CD4-positive, CD25-positive, alpha-beta regulatory T cell (primary cell): Measurements from ENCODE around the gene CHCHD3. TPM values are rescaled to one million over a fixed set of nuclear protein-coding genes. Genes with fewer than 3 reads are reported as not detected.
A peak's percentile ranks its signal among the peaks of the same experiment; 100 is the strongest.

ENCODE experiments used
- ATAC-seq, 2 donors: fragments of 150-1000 bp; cut with Tn5 transposase; one replicate each; pipeline ENCODE4 v1.10.0; 2021; ENCODE audit warnings: low read depth in 2 of 2, moderate number of reproducible peaks in 2 of 2, moderate library complexity in 1 of 2
- DNase-seq, 3 donors: peaks; one replicate each; pipeline versions ENCODE4 v3.0.0 to v3.0.0-alpha.2; 2012 to 2022; ENCODE audit warnings: mixed read lengths in 1 of 3
- H3K27ac ChIP-seq: one replicate; pipeline ENCODE4 v1.7.0; 2013; ENCODE audit warnings: mild to moderate bottlenecking, low read length; ENCODE audit not compliant: insufficient read depth, poor library complexity, severe bottlenecking
- H3K27me3 ChIP-seq: one replicate; pipeline ENCODE4 v1.7.0; 2013; ENCODE audit warnings: low read length; ENCODE audit not compliant: control insufficient read depth, insufficient read depth
- H3K36me3 ChIP-seq: one replicate; pipeline ENCODE4 v1.7.0; 2013; ENCODE audit warnings: mild to moderate bottlenecking, low read length, moderate library complexity; ENCODE audit not compliant: control insufficient read depth, insufficient read depth
- H3K4me1 ChIP-seq: 2 replicates; pipeline ENCODE4 v1.7.0; 2013; ENCODE audit warnings: mild to moderate bottlenecking, low read length; ENCODE audit not compliant: insufficient read depth, control insufficient read depth, poor library complexity, severe bottlenecking
- H3K4me3 ChIP-seq: one replicate; pipeline ENCODE4 v1.7.0; 2013; ENCODE audit warnings: low read depth, mild to moderate bottlenecking, low read length, moderate library complexity
- H3K9me3 ChIP-seq, 2 experiments: 1 replicate in 1 of 2; 2 replicates in 1 of 2; pipeline ENCODE4 v1.7.0; 2013; ENCODE audit warnings: low read length in 2 of 2, mild to moderate bottlenecking in 1 of 2, moderate library complexity in 1 of 2; ENCODE audit not compliant: control insufficient read depth in 2 of 2
- H3K27ac Mint-ChIP-seq, 3 donors: one replicate each; pipeline ENCODE4 v1.8.0; 2020 to 2022; ENCODE audit warnings: mild to moderate bottlenecking in 3 of 3, mixed read lengths in 3 of 3, moderate library complexity in 2 of 3
- H3K27me3 Mint-ChIP-seq: one replicate; pipeline ENCODE4 v1.8.0; 2022; ENCODE audit warnings: mild to moderate bottlenecking, mixed read lengths
- H3K36me3 Mint-ChIP-seq: one replicate; pipeline ENCODE4 v1.8.0; 2020; ENCODE audit warnings: mixed read lengths
- H3K4me1 Mint-ChIP-seq, 4 donors: one replicate each; pipeline ENCODE4 v1.8.0; 2020 to 2022; ENCODE audit warnings: mixed read lengths in 4 of 4, mild to moderate bottlenecking in 1 of 4
- H3K4me3 Mint-ChIP-seq, 4 donors: one replicate each; pipeline ENCODE4 v1.8.0; 2020 to 2022; ENCODE audit warnings: mild to moderate bottlenecking in 4 of 4, mixed read lengths in 4 of 4, moderate library complexity in 3 of 4
- H3K9me3 Mint-ChIP-seq, 7 donors: one replicate each; pipeline ENCODE4 v1.8.0; 2020 to 2022; ENCODE audit warnings: mixed read lengths in 7 of 7, mild to moderate bottlenecking in 3 of 7, moderate library complexity in 2 of 7
- polyA plus RNA-seq, 4 donors: library from polyadenylated mRNA; unstranded; fragments of 300-500 nt; fragmentation: Illumina TruSeq; gene quantifications; one replicate each; pipeline ENCODE4 v1.2.3, GENCODE V29; 2021
- total RNA-seq: library from RNA; stranded (reverse); gene quantifications from one replicate; pipeline ENCODE4 v1.2.3, GENCODE V29; 2022

CHCHD3 gene
- total and polyA plus RNA-seq, 5 donors from 2014 or later, result 31.5 to 63.2 (median 43.3) TPM

GRCh38 chr7:132770055-132770454, 311.8 kb downstream of the CHCHD3 start:
- H3K4me3 ChIP-seq, result no peak overlapping the region
- no peaks in the 10 kb centered on the region for H3K27me3 ChIP-seq
- DNase-seq (no peak), ATAC-seq (no peak)
- Mint-ChIP-seq H3K27me3 (no peaks in the 10 kb centered on the region), H3K9me3 (peaks cover 0 to 10% (median 3%) of the 10 kb centered on the region in 7 donors), H3K27ac (peak overlapping the region; percentile 80 to 95 (median 94)), H3K4me1 (peaks cover 14 to 34% (median 20%) of the 10 kb centered on the region in 4 donors), H3K36me3 (peaks cover 3% of the 10 kb centered on the region), H3K4me3 (peak overlapping the region in 1 of 4 donors; percentile 76)
- peaks cover 0 to 4% of the 10 kb centered on the region in 2 experiments for H3K9me3 ChIP-seq
- peak overlapping the region; percentile 64 for H3K27ac ChIP-seq
- H3K36me3 ChIP-seq, result no peaks in the 10 kb centered on the region
- H3K4me1 ChIP-seq, result peaks cover 23% of the 10 kb centered on the region

GRCh38 chr7:132769280-132769679, 312.6 kb downstream of the CHCHD3 start:
- Histone ChIP-seq H3K36me3 (no peaks in the 10 kb centered on the region), H3K27me3 (no peaks in the 10 kb centered on the region), H3K4me3 (no peak overlapping the region), H3K27ac (no peak overlapping the region), H3K4me1 (peaks cover 23% of the 10 kb centered on the region), H3K9me3 (peaks cover 0 to 4% of the 10 kb centered on the region in 2 experiments)
- Mint-ChIP-seq H3K4me1 (peaks cover 12 to 34% (median 19%) of the 10 kb centered on the region in 4 donors), H3K36me3 (peaks cover 3% of the 10 kb centered on the region), H3K27ac (peak overlapping the region; percentile 58 to 95 (median 80)), H3K27me3 (peaks cover 4% of the 10 kb centered on the region), H3K9me3 (peaks cover 0 to 10% (median 3%) of the 10 kb centered on the region in 7 donors), H3K4me3 (no peak overlapping the region)
- ATAC-seq (no peak), DNase-seq (no peak)

DNA sequence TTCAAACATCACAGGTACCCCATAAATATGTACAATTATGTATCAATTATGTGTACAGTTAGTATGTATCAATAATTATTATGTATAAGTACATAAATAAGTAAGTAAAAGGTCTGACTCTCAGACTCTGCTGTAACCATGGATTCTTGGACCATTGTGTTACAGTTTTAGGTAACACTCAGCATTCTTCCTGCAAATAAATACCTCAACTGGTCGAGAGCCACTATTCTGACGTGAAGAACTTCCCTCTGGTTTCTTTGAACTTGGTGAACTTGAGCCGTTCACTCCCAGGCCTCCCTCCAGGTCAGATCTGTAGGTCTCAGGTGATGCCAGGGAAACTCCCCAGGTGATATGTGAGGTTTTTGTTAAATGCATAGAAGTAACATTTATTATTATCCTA, 313.8 kb downstream of the CHCHD3 start:
- DNase-seq (no peak), ATAC-seq (no peak)
- H3K27ac Mint-ChIP-seq, result no peak overlapping the region
- peaks cover 4% of the 10 kb centered on the region for H3K27me3 Mint-ChIP-seq
- no peaks in the 10 kb centered on the region for H3K27me3 ChIP-seq
- no peak overlapping the region for H3K27ac ChIP-seq
- H3K36me3 Mint-ChIP-seq, result peaks cover 3% of the 10 kb centered on the region
- H3K36me3 ChIP-seq, result no peaks in the 10 kb centered on the region
- H3K4me1 Mint-ChIP-seq, result peaks cover 6 to 31% (median 19%) of the 10 kb centered on the region in 4 donors
- no peak overlapping the region for H3K4me3 Mint-ChIP-seq
- peaks cover 0 to 10% (median 3%) of the 10 kb centered on the region in 7 donors for H3K9me3 Mint-ChIP-seq
- no peak overlapping the region for H3K4me3 ChIP-seq
- H3K4me1 ChIP-seq, result peaks cover 23% of the 10 kb centered on the region
- H3K9me3 ChIP-seq, result peaks cover 0 to 4% of the 10 kb centered on the region in 2 experiments

DNA sequence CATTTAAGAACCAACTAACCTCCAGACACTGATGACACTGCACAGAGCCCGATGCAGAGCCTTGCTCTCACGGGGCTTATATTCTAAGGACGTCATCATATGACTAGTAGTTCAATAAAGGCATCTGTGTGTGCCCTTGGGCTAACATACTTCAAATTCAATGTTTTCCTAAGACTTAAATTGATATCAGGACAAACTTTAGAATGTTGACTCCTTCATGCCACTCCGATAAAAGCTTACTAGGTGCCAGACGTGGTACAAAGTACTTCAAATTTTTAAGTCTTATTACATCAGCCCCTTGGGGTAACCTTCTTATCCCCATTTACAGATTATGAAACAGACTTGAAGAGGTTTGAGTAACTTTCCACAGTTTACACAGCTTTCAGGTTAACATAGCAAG, 314.5 kb downstream of the CHCHD3 start:
- ATAC-seq, result no peak
- Mint-ChIP-seq H3K27me3 (peaks cover 4% of the 10 kb centered on the region), H3K4me3 (no peak overlapping the region), H3K27ac (no peak overlapping the region), H3K4me1 (peaks cover 6 to 30% (median 19%) of the 10 kb centered on the region in 4 donors), H3K36me3 (peaks cover 3% of the 10 kb centered on the region), H3K9me3 (peaks cover 0 to 10% (median 3%) of the 10 kb centered on the region in 7 donors)
- peaks cover 0 to 4% of the 10 kb centered on the region in 2 experiments for H3K9me3 ChIP-seq
- DNase-seq, result no peak
- no peak overlapping the region for H3K27ac ChIP-seq
- H3K36me3 ChIP-seq, result no peaks in the 10 kb centered on the region
- peaks cover 23% of the 10 kb centered on the region for H3K4me1 ChIP-seq
- H3K27me3 ChIP-seq, result no peaks in the 10 kb centered on the region
- H3K4me3 ChIP-seq, result no peak overlapping the region

- peaks cover 3% of the 10 kb centered on the region for H3K36me3 Mint-ChIP-seq
- no peak overlapping the region for H3K4me3 Mint-ChIP-seq
- H3K4me1 Mint-ChIP-seq, result peaks cover 4 to 26% (median 17%) of the 10 kb centered on the region in 4 donors
- H3K4me3 ChIP-seq, result no peak overlapping the region
- peaks cover 0 to 4% of the 10 kb centered on the region in 2 experiments for H3K9me3 ChIP-seq
- H3K36me3 ChIP-seq, result no peaks in the 10 kb centered on the region
- ATAC-seq (no peak), DNase-seq (no peak)
- H3K9me3 Mint-ChIP-seq, result peaks cover 0 to 10% (median 3%) of the 10 kb centered on the region in 7 donors
- peaks cover 4% of the 10 kb centered on the region for H3K27me3 Mint-ChIP-seq
- peak overlapping the region in 2 of 3 donors; percentile 57 to 64 for H3K27ac Mint-ChIP-seq
- no peaks in the 10 kb centered on the region for H3K27me3 ChIP-seq
- no peak overlapping the region for H3K27ac ChIP-seq
- peaks cover 18% of the 10 kb centered on the region for H3K4me1 ChIP-seq
Measured at GRCh38 chr7:132766660-132767059, 315.2 kb downstream of the CHCHD3 start.

DNA sequence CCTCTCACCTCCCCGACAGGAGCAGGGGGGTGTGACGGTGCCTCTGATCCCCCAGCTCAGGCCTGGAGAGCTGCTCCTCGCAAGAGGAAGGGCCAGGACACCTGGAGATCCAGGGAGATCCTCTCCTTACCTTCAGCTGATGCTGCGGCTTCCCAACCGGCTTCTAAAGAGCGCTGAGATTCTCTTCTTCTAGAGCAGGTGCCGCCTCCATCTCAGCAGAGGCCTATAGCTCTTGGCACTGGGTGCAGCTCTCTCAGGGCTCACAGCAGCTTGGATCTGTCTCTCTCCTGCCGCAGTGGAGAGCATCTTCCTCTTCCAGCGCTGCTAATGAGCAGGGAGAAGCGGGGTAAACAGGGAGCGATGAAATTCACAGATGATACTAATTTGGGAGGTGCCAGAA, 316.0 kb downstream of the CHCHD3 start:
- DNase-seq, result no peak

DNA sequence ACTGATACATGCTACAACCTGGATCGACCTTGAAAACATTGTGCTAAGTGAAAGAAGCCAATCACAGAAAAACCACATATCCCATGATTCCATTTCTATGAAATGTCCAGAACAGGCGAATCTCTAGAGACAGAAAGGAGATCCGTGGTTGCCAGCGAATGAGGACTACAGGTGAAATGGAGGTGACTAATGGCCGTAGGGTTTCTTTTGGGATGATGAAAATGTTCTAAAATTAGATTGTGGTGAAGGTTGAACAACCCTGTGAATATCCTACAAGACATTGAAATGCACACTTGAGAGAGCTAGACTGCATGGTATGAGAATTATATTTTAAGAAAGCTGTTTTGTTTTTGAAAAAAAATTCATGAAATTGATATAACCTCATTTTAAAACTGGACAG, 317.1 kb downstream of the CHCHD3 start:
- Mint-ChIP-seq H3K27ac (peak overlapping the region in 1 of 3 donors; percentile 81), H3K4me3 (no peak overlapping the region), H3K9me3 (peaks cover 0 to 10% (median 2%) of the 10 kb centered on the region in 7 donors), H3K4me1 (peaks cover 0 to 7% (median 2%) of the 10 kb centered on the region in 4 donors), H3K27me3 (peaks cover 4% of the 10 kb centered on the region), H3K36me3 (peaks cover 3% of the 10 kb centered on the region)
- H3K4me3 ChIP-seq, result no peak overlapping the region
- no peak overlapping the region for H3K27ac ChIP-seq
- H3K4me1 ChIP-seq, result no peaks in the 10 kb centered on the region
- ATAC-seq, result no peak
- H3K27me3 ChIP-seq, result no peaks in the 10 kb centered on the region
- DNase-seq, result no peak
- H3K9me3 ChIP-seq, result peaks cover 0 to 4% of the 10 kb centered on the region in 2 experiments
- H3K36me3 ChIP-seq, result no peaks in the 10 kb centered on the region

More for the DNA sequence above, 316.0 kb downstream of the CHCHD3 start:
- peak overlapping the region in 1 of 3 donors; percentile 57 for H3K27ac Mint-ChIP-seq
- peaks cover 4% of the 10 kb centered on the region for H3K27me3 Mint-ChIP-seq
- peaks cover 0 to 18% (median 10%) of the 10 kb centered on the region in 4 donors for H3K4me1 Mint-ChIP-seq
- no peaks in the 10 kb centered on the region for H3K36me3 ChIP-seq
- no peak overlapping the region for H3K4me3 ChIP-seq
- peaks cover 10% of the 10 kb centered on the region for H3K4me1 ChIP-seq
- peaks cover 0 to 10% (median 3%) of the 10 kb centered on the region in 7 donors for H3K9me3 Mint-ChIP-seq
- ATAC-seq, result no peak
- H3K36me3 Mint-ChIP-seq, result peaks cover 3% of the 10 kb centered on the region
- H3K4me3 Mint-ChIP-seq, result no peak overlapping the region
- no peaks in the 10 kb centered on the region for H3K27me3 ChIP-seq
- peaks cover 0 to 4% of the 10 kb centered on the region in 2 experiments for H3K9me3 ChIP-seq
- H3K27ac ChIP-seq, result no peak overlapping the region

GRCh38 chr7:132760866-132761265, 321.0 kb downstream of the CHCHD3 start:
- DNase-seq, result no peak
- no peaks in the 10 kb centered on the region for H3K36me3 Mint-ChIP-seq

More at GRCh38 chr7:132760866-132761265, 321.0 kb downstream of the CHCHD3 start:
- Histone ChIP-seq H3K27ac (no peak overlapping the region), H3K27me3 (no peaks in the 10 kb centered on the region), H3K9me3 (no peaks in the 10 kb centered on the region), H3K4me1 (no peaks in the 10 kb centered on the region), H3K36me3 (no peaks in the 10 kb centered on the region), H3K4me3 (no peak overlapping the region)
- H3K27me3 Mint-ChIP-seq, result peaks cover 8% of the 10 kb centered on the region
- H3K4me3 Mint-ChIP-seq, result no peak overlapping the region
- H3K9me3 Mint-ChIP-seq, result peaks cover 0 to 2% (median 0%) of the 10 kb centered on the region in 7 donors
- peaks cover 0 to 8% (median 3%) of the 10 kb centered on the region in 4 donors for H3K4me1 Mint-ChIP-seq
- peak overlapping the region in 1 of 3 donors; percentile 62 for H3K27ac Mint-ChIP-seq
- no peak for ATAC-seq
